Fibroblast of the conjunctiva (primary cell): Measurements from ENCODE around the gene CHST14.

Experiments
- DNase-seq: peaks from one replicate; pipeline ENCODE4 v3.0.0-alpha.2; 2010; ENCODE audit warnings: low read depth

The CHST14 gene

GRCh38 chr15:40489274-40490175, 18.7 kb downstream of the CHST14 start:
- no peak for DNase-seq

DNA sequence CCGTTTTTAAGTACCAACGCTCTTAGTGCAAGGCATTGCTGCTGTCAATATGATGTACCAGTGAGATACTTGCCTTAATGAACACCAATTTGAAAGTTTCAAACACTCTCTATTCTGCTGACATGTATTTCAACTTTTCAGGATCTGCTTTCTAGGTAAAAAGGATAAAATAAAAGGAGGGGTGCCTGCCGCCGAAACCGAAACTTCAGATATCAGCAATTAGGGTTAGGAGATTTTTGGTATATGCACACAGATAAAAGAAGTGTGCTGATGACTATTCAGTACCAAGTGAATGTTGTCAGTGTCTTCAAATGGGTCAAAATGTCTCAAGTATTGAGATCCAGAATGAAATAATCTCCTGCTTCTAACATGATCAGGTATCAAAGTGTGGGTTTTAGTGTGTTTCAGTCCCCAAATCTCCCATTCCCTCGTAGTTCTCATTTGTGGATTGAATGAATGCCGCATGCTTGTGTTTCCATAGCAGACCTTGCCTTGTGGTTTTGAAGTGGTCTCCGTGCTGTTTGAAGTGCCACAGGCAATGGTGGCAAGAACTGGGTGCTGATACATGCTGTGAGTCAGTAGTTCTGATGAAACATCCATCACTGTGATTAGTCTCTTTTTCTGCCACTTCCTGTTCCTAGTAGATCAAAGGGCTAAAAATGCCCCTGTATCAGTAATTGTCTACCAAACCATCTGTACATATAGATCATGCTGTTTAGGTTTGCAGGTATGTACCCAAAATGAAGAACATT, 22.5 kb downstream of the CHST14 start:
- no peak for DNase-seq

- no peak for DNase-seq
These were observed 24.7 kb downstream of the CHST14 start for GRCh38 chr15:40495516-40495915.

DNA sequence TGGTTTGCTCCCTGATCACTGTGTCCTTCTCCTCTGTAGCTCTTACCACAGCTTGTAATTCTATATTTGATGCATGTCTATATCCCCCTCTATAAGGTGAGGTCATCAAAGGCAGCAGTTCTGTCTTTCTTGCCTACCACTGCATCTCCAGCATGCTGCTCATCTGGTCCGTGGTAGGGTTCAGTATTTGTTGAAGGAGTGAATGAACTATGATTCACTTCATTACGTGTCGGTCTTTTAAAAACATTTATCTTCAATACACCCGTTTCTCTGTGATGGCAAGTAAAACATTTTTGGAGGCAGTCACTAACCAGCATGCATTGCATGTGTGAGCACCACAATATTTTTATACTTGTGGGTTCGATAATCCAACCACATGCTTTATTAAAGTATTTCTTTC, 27.6 kb downstream of the CHST14 start:
- DNase-seq = no peak

GRCh38 chr15:40498891-40499290, 28.1 kb downstream of the CHST14 start:
- DNase-seq = no peak

GRCh38 chr15:40499931-40500330, 29.1 kb downstream of the CHST14 start:
- DNase-seq = no peak

DNA sequence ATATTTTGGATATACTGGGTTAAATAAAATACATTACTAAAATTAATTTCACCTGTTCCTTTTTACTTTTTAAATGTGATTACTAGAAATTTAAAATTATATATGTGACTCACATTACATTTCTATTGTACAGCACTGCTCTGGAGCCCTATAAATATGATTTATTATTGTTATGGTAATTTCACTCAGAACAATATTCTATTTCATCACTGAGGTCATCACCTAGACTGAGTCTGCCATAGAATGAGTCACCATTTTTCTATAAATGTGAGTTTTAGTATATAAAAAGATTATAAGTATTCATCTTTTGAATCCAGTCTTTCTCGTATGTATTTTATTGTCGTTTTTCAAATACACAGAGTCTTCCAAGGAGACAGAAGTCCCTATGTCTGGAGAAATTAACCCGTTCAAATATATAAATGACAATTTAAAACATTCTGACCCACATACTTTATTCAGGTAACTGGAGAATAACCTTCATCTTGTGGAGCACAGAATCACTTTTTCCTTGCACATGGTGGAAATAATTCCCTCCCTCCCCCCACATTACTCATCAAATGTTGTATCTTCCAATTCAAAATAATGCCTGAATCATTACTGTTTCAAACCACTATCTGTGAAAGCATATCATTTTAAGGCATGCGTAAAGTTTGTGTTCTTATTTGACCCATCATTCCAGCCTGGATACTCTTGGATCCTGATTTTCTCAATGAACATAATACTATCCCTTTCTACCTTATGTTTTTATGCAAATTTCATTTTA, 30.0 kb downstream of the CHST14 start:
- no peak for DNase-seq

GRCh38 chr15:40501487-40501886, 30.7 kb downstream of the CHST14 start:
- DNase-seq = no peak

- peak; percentile 55 for DNase-seq
These were observed 36.3 kb downstream of the CHST14 start for GRCh38 chr15:40506964-40507571.

GRCh38 chr15:40508216-40508615, 37.4 kb downstream of the CHST14 start:
- DNase-seq = no peak

DNA sequence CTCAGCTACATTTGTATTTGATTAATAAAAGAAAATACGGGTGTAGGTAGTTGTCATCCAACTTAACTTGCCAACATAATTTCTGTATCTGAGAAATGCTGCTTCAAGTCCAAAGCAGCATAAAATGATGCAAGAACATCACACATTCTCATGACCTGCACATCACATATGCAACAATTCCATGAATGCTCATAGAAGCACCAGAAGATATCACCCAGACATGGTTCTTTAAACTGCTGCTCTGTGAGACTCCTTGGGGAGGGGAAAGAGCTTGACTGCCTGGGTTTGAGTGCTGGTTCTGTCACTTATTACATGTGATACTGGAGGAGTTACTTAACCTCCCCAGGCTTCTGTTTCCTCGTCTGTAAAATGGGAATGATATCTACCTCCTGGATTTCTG, 39.4 kb downstream of the CHST14 start:
- no peak for DNase-seq

DNA sequence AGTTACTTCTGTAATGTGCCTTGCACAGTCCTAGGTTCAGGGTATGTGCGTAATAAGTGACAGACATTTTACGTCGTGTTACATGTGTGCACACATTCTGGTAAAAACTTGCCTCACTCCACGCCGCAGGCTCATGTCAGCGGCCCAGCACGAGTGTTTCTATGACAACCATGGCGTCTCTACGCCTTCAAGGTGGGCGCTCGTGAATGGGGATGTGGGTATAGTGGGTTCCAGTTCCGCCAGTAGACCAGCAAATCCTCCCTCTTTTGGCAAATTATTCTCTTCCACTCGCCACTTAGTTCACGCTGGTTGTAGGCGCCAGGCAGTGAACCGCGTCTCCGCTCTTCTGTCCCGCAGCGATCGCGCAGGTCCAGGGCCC, 40.3 kb downstream of the CHST14 start:
- DNase-seq = no peak

- peak; percentile 17 for DNase-seq
These were observed 40.8 kb downstream of the CHST14 start for GRCh38 chr15:40511472-40512133.

DNA sequence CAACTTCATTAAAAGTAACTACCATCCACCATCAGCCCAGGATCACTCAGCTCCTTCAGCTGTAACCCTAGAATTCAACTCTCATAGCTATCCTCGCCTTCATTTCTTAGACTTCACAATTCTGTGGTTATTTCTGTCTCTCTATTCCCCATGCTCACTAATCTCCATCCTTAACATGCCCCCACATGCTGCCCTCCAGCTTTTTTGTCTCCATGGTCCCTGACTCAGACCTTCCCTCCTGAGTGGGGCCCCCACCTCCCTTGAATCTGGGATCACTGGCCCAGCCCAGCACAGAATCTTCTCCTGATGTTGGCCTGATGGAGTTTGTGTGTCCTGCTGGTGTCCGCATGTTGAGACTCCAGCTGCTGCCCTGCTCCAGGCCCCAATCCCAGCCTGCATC, 41.7 kb downstream of the CHST14 start:
- no peak for DNase-seq

- DNase-seq = no peak
These were observed 42.8 kb downstream of the CHST14 start for GRCh38 chr15:40513609-40514008.

- DNase-seq = no peak
These were observed 45.5 kb downstream of the CHST14 start for GRCh38 chr15:40516322-40516721.
